Measurements from ENCODE around the gene CDH13. TPM values are rescaled to one million over a fixed set of nuclear protein-coding genes. Genes with fewer than 3 reads are reported as not detected.

The CDH13 gene
- total RNA-seq, 4 donors from 2014 or later = 12.5 to 35.9 (median 22.1) TPM

DNA sequence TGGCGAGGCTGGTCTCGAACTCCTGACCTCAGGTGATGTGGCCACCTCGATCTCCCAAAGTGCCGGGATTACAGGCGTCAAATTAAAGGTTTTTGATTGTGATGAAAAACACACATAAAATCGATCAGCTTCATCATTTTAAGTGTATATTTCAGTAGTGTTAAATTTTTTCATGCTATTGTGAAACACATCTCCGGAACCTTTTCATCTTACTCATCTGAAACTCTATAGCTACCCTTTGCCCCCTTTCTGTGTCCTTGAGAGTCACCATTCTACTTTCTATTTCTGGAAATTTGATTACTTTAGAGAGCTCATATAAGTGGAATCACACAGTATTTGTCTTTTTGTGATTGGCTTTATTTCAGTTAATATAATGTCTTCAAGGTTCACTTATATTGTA lies 702.7 kb downstream of the CDH13 start:
- DNase-seq (ENCODE audit: low spot score) = no peak
- no peak for TF ChIP-seq CTCF (IDR thresholded peaks at IDR 0.05)
- no peak for ATAC-seq (ENCODE audit: low FRiP score)

- ATAC-seq (ENCODE audit: low FRiP score) (no peak), DNase-seq (ENCODE audit: low spot score) (no peak)
- no peak for TF ChIP-seq CTCF (IDR thresholded peaks at IDR 0.05)
These were observed 703.5 kb downstream of the CDH13 start for GRCh38 chr16:83330251-83330650.

- DNase-seq (ENCODE audit: low spot score) (no peak), ATAC-seq (ENCODE audit: low FRiP score) (no peak)
- TF ChIP-seq CTCF (IDR thresholded peaks at IDR 0.05) = no peak
These were observed 708.3 kb downstream of the CDH13 start for GRCh38 chr16:83335076-83335475.

DNA sequence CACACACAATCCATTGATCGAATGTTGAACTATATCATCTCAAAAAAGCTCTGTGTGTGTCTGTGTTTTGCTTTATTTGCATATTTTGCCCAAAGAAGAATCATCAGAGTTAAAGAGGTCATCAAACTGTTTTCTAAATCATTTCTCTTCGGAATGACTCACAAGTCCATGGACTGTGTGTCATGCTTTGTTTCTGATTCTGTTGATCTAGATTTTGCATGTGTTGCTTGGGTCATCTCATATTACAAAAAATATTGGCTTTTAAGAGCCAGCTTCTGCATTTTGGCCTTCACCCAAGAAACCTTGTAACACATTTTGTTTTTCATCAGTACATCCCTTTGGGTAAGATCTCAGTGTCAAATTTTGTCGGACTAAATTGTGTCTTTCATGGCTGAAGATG lies 709.8 kb downstream of the CDH13 start:
- TF ChIP-seq CTCF (IDR thresholded peaks at IDR 0.05) = no peak
- no peak for DNase-seq (ENCODE audit: low spot score)
- ATAC-seq (ENCODE audit: low FRiP score) = no peak

- TF ChIP-seq CTCF (IDR thresholded peaks at IDR 0.05) = no peak
- ATAC-seq (ENCODE audit: low FRiP score) = no peak
- no peak for DNase-seq (ENCODE audit: low spot score)
These were observed 711.4 kb downstream of the CDH13 start for GRCh38 chr16:83338138-83338537.

- ATAC-seq (ENCODE audit: low FRiP score) = no peak
- DNase-seq (ENCODE audit: low spot score) = no peak
- no peak for TF ChIP-seq CTCF (IDR thresholded peaks at IDR 0.05)
These were observed 712.2 kb downstream of the CDH13 start for GRCh38 chr16:83338941-83339340.

DNA sequence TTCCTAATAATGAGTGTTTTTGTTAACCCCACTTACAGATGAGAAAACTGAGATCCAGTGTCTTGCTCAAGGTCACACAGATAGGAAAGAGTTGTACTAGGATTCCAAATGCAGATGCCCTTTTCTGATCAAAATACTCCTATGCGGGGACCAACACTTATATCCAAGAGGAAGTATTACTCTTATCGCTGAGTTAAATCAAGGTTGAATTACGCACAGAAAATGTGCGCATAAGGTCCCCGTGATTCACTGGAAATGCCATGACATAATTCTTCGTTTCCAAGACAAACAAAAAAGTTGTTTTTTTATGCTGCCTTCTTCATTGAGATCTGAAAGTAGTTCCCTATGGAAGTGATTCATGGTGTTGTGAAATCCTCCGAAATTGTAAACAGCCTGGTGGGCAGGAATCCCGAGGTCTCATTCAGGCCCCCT lies 717.2 kb downstream of the CDH13 start:
- DNase-seq (ENCODE audit: low spot score) (no peak), ATAC-seq (ENCODE audit: low FRiP score) (no peak)
- no peak for TF ChIP-seq CTCF (IDR thresholded peaks at IDR 0.05)
